ENCODE results near the gene ARHGEF3.
"Not testable (repeated sequence)": the region's sequence is repeated elsewhere in the genome, so short reads cannot be mapped to it uniquely, and the experiment has no call there.

The ARHGEF3 gene

GRCh38 chr3:56702490-56703315 lies 99.0 kb downstream of the ARHGEF3 start:
- TF ChIP-seq CTCF (conservative IDR thresholded peaks at IDR 0.05): peak; percentile 94
- peak overlapping the region; percentile 22; the same call in 1 of the 2 replicates for H3K27ac ChIP-seq

GRCh38 chr3:56700151-56700550 lies 101.6 kb downstream of the ARHGEF3 start:
- H3K27ac ChIP-seq: no peak overlapping the region
- no peak for TF ChIP-seq CTCF (conservative IDR thresholded peaks at IDR 0.05)

GRCh38 chr3:56694867-56695683 lies 106.7 kb downstream of the ARHGEF3 start:
- TF ChIP-seq CTCF (conservative IDR thresholded peaks at IDR 0.05): no peak
- no peak overlapping the region for H3K27ac ChIP-seq

GRCh38 chr3:56693750-56694149 lies 108.0 kb downstream of the ARHGEF3 start:
- H3K27ac ChIP-seq: no peak overlapping the region
- TF ChIP-seq CTCF (conservative IDR thresholded peaks at IDR 0.05): no peak

GRCh38 chr3:56692520-56693433 lies 109.0 kb downstream of the ARHGEF3 start:
- not testable (repeated sequence) for H3K27ac ChIP-seq

- H3K27ac ChIP-seq: not testable (repeated sequence)
These were observed 109.8 kb downstream of the ARHGEF3 start for GRCh38 chr3:56692001-56692365.

GRCh38 chr3:56691165-56692000 lies 110.4 kb downstream of the ARHGEF3 start:
- no peak for TF ChIP-seq CTCF (conservative IDR thresholded peaks at IDR 0.05)

More at GRCh38 chr3:56691165-56692000, 110.4 kb downstream of the ARHGEF3 start:
- no peak overlapping the region for H3K27ac ChIP-seq
